RPMI8226 (cell line): Measurements from ENCODE around the gene HPF1.

ENCODE experiments used
- DNase-seq: peaks from one replicate; pipeline ENCODE4 v3.0.0-alpha.2; 2015

The HPF1 gene

DNA sequence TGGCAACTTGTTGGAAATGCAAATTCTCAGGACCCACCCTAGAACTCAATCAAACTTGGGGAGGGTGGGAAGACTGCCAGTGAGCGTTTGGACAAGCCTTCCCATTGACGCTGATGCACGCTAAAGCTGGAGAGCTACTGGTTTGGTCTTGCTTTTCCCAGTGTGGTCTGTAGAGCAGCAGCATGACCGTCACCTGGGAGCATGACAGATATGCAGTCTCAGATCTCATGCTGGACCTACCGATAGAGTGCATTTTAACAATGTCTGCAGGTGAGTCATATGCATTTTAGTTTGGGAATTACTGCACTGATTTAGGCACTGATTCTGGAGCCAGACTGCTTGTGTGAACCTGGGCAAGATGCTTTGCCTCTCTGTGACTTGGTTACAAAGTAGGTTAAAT is 27.2 kb downstream of the HPF1 start:
- DNase-seq, result no peak

DNA sequence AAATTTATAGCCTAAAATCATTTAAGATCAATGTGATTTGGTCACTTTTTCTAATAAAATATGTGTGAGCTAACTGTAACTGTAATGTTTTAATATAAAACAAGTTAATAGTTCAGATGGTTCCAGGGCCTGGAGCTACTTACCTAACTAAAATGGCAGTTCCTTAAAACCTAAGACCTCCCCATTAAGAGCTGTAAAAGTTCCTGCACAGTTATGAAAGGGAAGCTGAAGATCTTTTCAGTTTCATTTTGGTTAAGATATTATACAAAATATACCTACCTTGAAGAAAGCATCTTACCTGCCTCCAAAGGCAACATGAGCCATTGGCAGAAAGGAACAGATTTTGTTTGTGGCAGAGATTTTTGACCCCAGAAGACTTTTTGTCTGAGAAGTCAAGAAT is 30.1 kb downstream of the HPF1 start:
- no peak for DNase-seq

DNA sequence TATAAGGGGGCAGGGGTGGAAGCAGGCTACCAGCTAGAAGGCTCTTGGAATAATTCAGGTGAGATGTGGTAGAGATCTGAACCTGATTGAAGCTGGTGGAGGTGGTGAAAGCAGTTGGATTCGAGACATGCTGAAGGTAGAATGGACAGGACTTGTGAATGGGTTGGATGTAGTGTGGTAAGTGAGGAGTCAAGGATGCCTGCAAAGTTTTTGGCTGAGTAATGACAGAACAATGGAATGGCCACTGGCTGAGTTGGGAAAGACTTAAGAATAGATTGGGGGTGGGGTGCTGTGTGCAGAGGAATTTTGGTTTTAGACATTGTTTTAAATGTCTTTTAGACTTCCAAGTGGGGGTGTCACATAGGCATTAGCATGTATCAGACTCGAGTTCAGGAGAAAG is 33.5 kb downstream of the HPF1 start:
- DNase-seq, result no peak

DNA sequence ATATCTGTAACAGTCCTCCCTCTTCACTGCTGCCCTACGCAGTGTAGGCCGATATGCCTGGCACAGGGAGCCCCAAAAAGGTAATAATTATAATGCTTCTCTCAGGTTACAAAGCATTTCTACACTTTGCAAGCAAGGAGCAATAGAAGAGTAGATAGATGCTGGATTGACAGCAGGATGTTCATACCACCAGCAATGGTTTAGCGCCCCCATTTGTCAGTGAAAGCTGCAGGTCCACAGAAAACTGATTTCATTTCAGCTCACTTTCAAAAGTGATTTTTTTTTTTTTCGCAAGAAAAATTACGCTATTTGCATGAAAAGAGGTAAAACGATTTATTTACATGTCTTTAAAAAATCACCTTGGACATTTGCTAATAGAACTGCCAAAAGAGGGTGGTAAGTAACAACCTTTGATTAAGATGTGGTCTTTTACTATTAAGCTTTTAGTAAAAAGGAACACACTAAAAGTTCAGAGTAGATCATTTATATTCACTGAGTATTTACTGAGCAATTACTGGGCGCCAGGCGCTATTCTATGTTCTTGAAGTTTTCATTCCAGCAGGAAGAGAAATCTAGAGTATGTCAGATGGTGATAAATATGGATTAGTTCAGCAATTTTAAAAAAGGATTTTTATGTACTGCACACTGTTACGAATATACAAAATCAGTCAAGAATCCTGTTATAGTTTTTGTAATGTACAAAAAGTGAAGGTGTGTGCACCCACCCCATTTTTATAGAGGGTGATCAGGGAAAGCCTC is 34.4 kb downstream of the HPF1 start:
- no peak for DNase-seq

DNA sequence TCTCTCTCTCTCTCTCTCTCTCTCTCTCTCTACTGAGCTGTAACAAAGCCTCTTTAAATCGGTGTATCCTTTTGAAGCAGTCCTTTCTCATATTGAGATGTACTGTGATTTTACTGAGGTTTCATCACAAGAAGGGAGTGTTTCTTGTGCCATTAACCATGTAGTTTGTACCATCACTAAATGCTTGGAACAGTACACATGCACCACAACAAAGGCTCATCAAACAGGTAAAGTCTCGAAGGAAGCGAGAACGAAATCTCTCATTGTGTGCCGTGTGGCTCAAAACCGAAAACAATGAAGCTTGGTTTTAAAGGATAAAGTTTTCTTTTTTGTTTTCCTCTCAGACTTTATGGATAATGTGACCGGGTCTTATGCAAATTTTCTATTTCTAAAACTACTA is 37.2 kb downstream of the HPF1 start:
- DNase-seq, result no peak

DNA sequence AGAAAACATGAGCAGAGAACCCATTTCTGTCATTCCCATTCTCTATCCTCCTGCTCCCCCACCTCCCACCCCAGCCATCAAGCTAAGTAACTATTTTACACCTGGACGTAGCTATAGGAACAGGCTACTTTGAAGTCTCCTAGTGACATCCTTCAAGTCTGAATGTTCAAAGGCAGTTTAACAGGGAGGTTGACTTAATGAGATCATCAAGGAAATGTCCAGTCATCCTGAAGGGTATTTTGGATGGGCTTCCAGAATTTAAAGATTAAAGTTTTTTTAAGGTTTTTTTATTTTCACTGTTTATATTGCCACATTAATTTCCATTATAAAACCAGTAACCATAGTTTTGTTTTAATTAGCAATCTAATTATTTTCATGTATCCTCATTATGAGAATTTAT is 41.1 kb downstream of the HPF1 start:
- no peak for DNase-seq

DNA sequence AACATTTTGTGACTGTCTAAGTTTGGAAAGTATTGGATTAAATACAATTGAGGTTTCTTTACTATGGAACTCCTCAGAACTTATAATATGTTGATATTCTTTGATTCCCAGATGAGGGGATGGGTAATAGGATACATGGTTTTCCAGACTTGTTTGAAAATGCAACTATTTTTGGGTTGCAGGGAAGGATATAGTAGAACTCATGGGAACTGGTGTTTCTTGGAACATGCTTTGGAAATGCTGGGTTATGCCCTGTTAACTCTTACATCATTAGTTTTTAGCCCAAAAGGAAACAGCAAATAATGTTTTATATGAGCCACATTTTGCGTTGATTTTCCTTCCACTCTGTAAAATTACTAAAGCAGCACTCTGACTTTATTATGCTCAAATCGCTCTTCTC is 41.9 kb downstream of the HPF1 start:
- no peak for DNase-seq

DNA sequence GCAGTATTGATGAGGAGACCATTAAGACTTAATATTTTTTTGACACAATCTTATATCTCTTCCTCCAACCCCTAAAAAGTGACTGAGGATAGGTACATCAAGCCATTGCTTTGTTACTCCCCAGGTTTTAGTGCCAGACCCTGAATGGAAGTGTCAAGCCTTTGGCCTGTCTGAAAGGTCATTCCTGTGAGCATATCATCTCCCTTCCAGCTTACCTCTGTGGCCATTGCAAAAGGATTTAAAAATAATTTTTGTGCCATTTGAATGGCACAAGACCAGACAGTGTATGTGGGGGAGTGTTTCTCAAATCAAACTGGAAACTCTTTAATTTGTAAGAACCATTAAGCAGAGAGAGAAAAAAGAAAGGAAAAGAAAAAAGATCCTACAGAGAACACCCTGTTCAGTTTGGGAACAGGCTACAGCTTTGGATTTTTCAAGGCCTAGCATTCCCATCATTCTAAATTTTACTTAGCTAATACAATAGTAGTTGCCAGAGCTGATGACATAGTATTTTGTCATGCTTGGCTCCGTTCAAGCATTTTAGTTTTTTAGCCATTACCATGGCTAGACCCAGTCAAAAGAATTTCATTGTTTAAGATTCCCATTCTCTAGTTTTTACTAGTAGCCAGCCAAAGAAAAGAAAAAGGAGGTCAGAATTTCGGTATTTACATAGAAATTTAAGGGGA is 49.6 kb downstream of the HPF1 start:
- DNase-seq, result no peak

DNA sequence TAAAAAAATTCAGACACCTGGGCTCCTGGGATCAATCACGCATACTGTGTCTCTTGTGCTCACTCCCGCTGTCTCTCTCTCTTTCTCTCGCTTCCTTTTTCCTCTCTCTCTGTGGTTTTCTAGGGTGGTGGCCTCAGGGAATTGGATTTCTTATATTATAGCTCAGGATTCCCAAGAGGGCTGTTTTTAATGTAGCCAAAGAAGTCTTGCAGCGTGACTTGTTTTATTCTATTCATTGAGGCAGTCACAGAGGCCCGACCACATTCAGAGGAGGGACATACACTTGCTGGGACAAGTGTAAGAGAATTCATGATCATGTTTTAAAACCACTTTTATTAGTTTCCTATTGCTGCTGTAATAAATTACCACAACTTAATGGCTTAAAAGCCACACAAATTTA is 59.4 kb downstream of the HPF1 start:
- DNase-seq, result no peak

DNA sequence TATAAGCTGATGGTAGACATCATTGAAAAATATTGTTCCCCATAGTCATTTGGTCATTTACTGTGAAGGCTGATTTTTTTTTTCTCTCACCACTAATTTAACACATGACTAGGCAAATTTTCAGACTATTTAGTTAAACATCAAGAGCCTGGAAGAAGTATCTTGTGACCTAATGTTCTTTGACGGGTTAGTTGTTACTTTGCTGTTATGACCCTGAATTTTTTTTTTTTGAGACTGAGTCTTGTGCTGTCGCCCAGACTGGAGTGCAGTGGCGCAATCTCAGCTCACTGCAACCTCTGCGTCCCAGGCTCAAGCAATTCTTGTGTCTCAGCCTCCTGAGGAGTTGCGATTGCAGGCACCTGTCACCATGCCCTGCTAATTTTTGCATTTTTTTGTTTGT is 67.0 kb downstream of the HPF1 start:
- no peak for DNase-seq

DNA sequence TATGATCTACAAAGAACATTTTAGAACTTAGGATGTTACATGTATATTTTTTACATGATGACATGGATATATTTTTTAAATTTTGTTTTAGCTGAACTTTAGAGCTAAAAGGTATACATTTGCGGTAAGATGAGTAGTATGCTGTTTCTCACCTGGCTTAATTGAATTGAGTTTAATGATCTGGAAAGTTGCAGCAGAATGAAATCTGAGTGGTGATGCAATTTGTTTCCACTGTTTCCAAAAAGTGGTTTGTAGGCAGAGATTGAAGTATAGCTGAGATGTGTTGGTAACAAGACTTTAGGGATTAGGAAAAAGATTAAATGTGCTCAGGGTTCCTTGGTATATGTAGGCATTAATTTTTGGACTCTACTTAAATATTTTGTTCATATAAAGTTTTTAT is 68.1 kb downstream of the HPF1 start:
- no peak for DNase-seq

DNA sequence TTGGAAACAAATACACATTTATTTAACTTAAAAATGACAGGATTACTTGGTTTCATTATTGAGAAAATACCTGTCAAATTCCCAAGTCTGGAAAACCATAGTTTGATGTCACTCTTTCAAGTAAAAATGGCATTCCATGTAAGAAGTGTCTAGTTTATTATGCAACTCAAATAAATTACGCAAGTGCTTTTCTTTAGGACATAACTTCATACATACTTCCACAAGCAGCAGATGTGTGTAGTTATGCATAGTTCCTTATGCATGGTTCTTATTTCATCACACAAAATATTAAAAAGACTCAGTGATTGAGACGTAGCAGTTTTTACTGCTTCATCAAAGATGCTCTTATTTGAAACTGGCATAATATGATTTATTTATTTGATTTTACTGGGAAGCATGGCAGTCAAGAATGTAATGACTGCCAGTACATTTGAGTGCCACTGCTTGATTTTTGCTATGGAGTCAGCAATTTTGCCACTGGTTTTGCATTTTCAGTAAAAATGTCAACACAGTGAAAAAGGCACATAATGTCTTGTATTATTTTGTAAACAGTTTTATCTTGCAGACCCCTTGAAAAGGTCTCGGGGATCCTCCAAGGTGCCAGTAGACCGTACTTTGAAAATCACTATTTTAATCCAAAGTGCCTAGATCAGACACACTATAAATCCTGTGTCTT is 75.2 kb downstream of the HPF1 start:
- DNase-seq, result no peak
